K562 treated with DMSO at 1 percent for 12 hours (cell line): ENCODE data around the gene SPG7. TPM values are rescaled to one million over a fixed set of nuclear protein-coding genes. Genes with fewer than 3 reads are reported as not detected.

Source experiments
- total RNA-seq: library from RNA; unstranded; fragments of 300-600 nt; gene quantifications from 2 replicates; pipeline ENCODE4 v1.2.3, GENCODE V29; 2022; ENCODE audit not compliant: insufficient read depth

Gene SPG7
- 39.4 and 73.6 TPM in 2 replicates for total RNA-seq

DNA sequence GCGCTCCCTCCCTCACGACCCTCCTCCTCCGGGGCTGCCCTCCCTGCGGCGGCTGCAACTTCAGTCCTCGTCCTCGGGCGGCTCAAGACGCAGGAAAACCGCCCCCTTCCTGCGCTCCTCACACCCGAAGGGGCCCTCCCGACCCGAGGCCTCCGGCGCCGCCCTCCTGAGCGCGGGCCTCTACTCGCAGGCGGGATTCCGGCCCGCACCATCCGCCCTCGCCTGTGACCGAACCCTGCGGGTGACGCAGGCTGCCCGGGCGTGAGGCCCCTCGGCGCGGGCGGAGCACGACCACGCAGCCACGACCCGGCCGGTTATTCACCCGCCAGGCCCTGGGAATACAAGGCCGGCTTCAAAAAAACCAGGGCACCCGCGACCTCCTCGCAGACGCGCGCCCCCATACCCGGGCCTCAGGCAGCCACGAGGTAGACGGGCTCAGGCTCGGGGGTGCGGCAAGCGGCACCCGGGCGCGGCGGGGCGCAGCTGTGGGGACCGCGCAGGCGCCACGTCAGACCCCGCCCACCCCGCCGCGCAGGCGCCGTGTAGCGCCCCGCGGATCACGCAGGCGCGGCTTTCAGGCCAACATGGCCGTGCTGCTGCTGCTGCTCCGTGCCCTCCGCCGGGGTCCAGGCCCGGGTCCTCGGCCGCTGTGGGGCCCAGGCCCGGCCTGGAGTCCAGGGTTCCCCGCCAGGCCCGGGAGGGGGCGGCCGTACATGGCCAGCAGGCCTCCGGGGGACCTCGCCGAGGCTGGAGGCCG is at the start of gene SPG7:
TSS of gene SPG7 (plus strand) at position 570 of the 757 bp plus-strand sequence. CDS start at position 585, 15 bp downstream.

DNA sequence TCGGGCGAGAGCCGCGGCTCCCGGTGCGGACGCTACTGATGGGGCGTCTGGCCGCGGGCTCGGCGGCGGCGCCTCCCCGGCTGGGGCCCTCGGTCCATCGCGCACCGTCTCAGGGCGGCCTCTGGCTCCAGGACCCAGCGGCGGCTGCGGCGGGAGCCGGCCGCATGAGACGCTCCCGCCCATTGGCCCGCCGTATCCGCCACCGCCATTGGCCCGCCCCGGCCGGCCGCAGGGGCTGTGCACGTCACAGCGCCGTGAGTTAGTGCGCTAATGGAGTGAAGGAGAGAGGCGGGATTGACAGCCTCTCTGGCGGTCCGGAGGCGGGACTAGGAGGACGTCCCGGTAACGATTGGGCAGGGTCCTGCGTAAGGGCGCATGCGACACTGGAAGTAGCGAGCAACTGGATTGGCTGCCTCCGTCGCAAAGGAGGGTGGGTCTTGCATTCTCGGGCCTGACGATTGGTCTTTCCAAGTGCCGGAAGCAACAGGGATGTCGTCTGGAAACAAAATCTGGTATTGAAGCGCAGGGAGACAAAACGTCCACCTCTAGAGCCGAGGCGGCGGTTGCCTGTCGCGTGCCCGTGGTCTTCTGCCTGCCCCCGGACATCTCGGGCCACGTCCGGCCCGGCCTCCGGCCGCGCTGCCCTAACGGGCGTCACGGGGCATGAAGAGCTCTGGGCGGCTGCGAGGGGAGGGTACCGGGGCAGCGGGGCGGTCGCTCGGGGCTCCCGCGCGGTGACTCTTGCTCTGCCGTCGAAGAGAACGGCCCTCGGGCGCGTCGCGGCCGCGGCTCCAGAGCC is 17.6 kb upstream of the SPG7 start, which contains the start of gene ANKRD11:
TSS of gene ANKRD11 (minus strand) at position 123 of the 799 bp plus-strand sequence. CDS start 173,542 bp downstream, outside the sequence.

DNA sequence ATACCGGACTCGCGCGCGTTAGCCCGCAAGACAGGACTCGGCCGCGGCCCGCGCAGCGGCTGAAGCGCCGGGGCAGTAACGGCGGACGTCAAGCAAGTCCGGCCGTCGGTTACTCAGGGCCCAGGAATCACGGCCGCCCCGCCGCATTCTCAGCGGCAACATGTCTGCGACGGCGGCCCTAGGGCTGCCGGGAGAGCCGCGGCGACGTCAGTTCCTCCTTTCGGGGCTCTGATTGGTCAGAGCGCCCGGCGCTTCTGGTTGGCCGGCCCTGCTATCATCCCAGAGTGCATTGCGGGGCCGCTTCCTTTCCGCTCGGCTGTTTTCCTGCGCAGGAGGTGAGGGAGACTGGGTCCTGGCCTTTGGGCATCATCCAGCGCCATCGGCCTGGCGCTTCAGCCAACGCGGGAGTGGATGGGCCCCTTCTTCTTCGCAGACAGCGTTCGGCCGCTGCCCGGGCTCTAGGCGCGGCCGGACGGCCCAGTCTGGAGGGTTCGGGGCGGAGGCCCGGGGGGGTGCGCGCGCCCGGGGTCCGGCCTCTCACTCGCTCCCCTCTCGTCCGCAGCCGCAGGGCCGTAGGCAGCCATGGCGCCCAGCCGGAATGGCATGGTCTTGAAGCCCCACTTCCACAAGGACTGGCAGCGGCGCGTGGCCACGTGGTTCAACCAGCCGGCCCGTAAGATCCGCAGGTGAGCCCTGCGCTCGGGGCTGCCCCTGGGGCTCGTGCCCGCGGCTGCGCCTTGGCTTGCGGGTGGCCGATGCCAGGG is 52.4 kb downstream of the SPG7 start, which contains the start of gene RPL13:
TSS of gene RPL13 (plus strand) at position 305 of the 764 bp plus-strand sequence. CDS start at position 583, 278 bp downstream.

DNA sequence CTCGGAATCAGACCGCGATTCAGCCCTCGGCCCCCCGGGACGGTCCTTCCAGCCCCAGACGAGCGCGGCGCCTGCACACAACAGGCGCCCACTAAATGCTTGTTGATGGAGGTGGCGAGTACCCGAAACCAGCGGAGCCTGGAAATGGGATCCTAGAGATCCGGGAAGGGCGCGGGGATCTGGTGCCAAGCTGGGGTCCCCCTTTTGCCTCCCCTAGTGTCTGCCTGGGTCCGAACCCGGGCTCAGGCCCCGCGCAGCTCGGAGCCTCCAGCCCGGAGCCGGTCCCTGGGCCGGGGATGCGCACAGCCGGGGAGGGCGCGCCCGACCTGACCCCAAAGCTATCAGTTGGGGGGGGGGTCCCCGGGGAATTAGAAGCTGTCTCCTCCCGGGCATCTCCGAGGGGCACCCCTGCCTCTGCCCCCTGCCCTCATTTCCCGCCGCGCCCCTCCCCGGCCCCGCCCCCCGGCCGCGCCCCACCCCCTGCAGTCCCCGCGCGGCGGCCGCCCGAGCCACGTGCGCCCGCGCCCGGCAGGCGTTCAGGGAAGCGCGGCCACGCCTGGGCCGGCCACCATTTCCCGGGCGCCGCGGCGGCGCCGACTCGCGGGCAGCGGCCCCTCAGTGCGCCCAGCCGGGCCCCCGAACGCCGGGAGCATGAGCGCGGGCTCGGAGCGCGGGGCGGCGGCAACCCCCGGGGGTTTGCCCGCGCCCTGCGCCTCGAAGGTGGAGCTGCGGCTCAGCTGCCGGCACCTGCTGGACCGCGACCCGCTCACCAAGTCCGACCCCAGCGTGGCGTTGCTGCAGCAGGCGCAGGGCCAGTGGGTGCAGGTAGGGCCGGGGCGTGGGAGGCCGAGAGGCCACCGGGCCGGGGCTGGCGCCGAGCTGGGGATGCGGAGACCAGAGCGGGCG is 67.3 kb downstream of the SPG7 start, which contains the start of gene CPNE7:
TSS of gene CPNE7 (plus strand) at position 512 of the 906 bp plus-strand sequence. CDS start at position 652, 140 bp downstream.

Other genes starting within 250 kb of the SPG7 start
- gene ANKRD11, start 17.8 kb upstream of the SPG7 start, total RNA-seq = 50.3 and 133 TPM in 2 replicates
- 10,267 and 15,209 TPM in 2 replicates for gene RPL13, start 52.3 kb downstream of the SPG7 start, total RNA-seq
- gene CPNE7, start 67.4 kb downstream of the SPG7 start, total RNA-seq = 3.2 and 5.6 TPM in 2 replicates
- not detected in 2 replicates for gene DPEP1, start 105.2 kb downstream of the SPG7 start, total RNA-seq
- gene CHMP1A, start 149.3 kb downstream of the SPG7 start, total RNA-seq = 68.6 and 80.1 TPM in 2 replicates
- gene SPATA33, start 149.4 kb downstream of the SPG7 start, total RNA-seq = 6.8 and 13.6 TPM in 2 replicates
- 26.6 and 30.6 TPM in 2 replicates for gene CDK10, start 178.3 kb downstream of the SPG7 start, total RNA-seq
- 14.1 and 23.0 TPM in 2 replicates for gene SPATA2L, start 193.3 kb downstream of the SPG7 start, total RNA-seq
- 11.6 and 16.6 TPM in 2 replicates for gene VPS9D1, start 212.5 kb downstream of the SPG7 start, total RNA-seq
- 10.0 and 23.6 TPM in 2 replicates for gene ZNF276, start 213.1 kb downstream of the SPG7 start, total RNA-seq